Panc1 (cell line): ENCODE measurements around the gene FBXO15. TPM values are rescaled to one million over a fixed set of nuclear protein-coding genes. Genes with fewer than 3 reads are reported as not detected.

Experiments
- ATAC-seq: fragments of 200-7000 bp; cut with Tn5 transposase; 2 replicates; pipeline ENCODE4 v1.9.1; 2020; ENCODE audit warnings: mild to moderate bottlenecking, moderate library complexity
- BruUV-seq: library from RNA; stranded (reverse); fragments of 400-500 nt; replicated peaks from 2 replicates; lab custom pipeline; 2021; lab: Mats Ljungman, UMichigan
- CTCF ChIA-PET: fragments of 300-600 bp; sonication (Branson Sonifier 250); formaldehyde crosslinking; loops from one replicate; lab custom pipeline; 2022; ENCODE audit warnings: antibody characterized with exemption; lab: Charles Lee
- POLR2A ChIA-PET: fragments of 300-600 bp; sonication (Branson Sonifier 250); formaldehyde crosslinking; loops from one replicate; lab custom pipeline; 2022; ENCODE audit warnings: antibody characterized with exemption; lab: Charles Lee
- DNase-seq: peaks from one replicate; pipeline ENCODE4 v3.0.0-alpha.2; 2010; ENCODE audit warnings: low read depth, low spot score
- H3K27ac ChIP-seq: 2 replicates; pipeline ENCODE4 v1.5.1; 2011; ENCODE audit warnings: mild to moderate bottlenecking, low read length, inconsistent platforms
- H3K27me3 ChIP-seq: fragments of 200-500 bp; sonication (Bioruptor generic); 2 replicates; pipeline ENCODE4 v1.6.0; 2014; ENCODE audit warnings: low read length, inconsistent platforms; ENCODE audit not compliant: control insufficient read depth, insufficient read depth
- H3K36me3 ChIP-seq: fragments of 200-500 bp; sonication (Bioruptor generic); 2 replicates; pipeline ENCODE4 v1.5.1; 2014; ENCODE audit warnings: inconsistent platforms, mild to moderate bottlenecking, low read length, moderate library complexity; ENCODE audit not compliant: control insufficient read depth, insufficient read depth
- H3K4me1 ChIP-seq: 2 replicates; pipeline ENCODE4 v1.5.1; 2011; ENCODE audit warnings: inconsistent platforms, mild to moderate bottlenecking, low read length, moderate library complexity; ENCODE audit not compliant: control insufficient read depth, insufficient read depth
- H3K4me3 ChIP-seq, 2 experiments: 2 replicates each; pipeline ENCODE4 v1.5.1; 2011 to 2012; ENCODE audit warnings: low read depth in 2 of 2, low read length in 2 of 2, mild to moderate bottlenecking in 2 of 2, inconsistent platforms in 1 of 2, moderate library complexity in 1 of 2
- H3K9me3 ChIP-seq: fragments of 200-500 bp; sonication (Bioruptor generic); 2 replicates; pipeline ENCODE4 v1.5.1; 2014; ENCODE audit warnings: low read depth, mild to moderate bottlenecking, inconsistent platforms, low read length, moderate library complexity; ENCODE audit not compliant: control insufficient read depth, insufficient read depth
- POLR2AphosphoS5 ChIP-seq: IDR thresholded peaks from 2 replicates; pipeline ENCODE4 v1.6.1; 2012; ENCODE audit warnings: mild to moderate bottlenecking, low read depth, low read length, moderate library complexity
- SIN3A ChIP-seq: IDR thresholded peaks from 2 replicates; pipeline ENCODE4 v1.6.1; 2012; ENCODE audit warnings: low read depth, mild to moderate bottlenecking, low read length, moderate library complexity, borderline replicate concordance; ENCODE audit not compliant: insufficient read depth
- TCF7L2 ChIP-seq: IDR thresholded peaks from 2 replicates; pipeline ENCODE4 v1.6.1; 2011; ENCODE audit warnings: mild to moderate bottlenecking, low read depth, low read length, inconsistent platforms
- in situ Hi-C: cut with HindIII; loops from 2 replicates; pipeline ENCODE4 v1.10.0; 2016; ENCODE audit warnings: low sequenced_read_pairs, low pct_unique_long_range_greater_than_20kb
- intact Hi-C: fragments of 100-400 bp; cut with micrococcal nuclease; formaldehyde crosslinking; loops from one replicate; pipeline ENCODE4 v1.10.0; 2022; ENCODE audit not compliant: unreplicated experiment
- total RNA-seq: library from RNA; stranded (reverse); gene quantifications from one replicate; pipeline ENCODE4 v1.2.1, GENCODE V29; 2021; ENCODE audit not compliant: unreplicated experiment
- TF ChIP-seq, protein P1 (sequence below): fragments of 450-650 bp; IDR thresholded peaks from 2 replicates; pipeline ENCODE4 v1.5.1; 2017; ENCODE audit warnings: mild to moderate bottlenecking
- TF ChIP-seq, protein P2 (sequence below), 2 experiments: IDR thresholded peaks; 2 replicates each; pipeline ENCODE4 v1.6.1; 2011 to 2012; ENCODE audit warnings: low read depth in 2 of 2, control low read depth in 1 of 2, low read length in 1 of 2, mild to moderate bottlenecking in 1 of 2, moderate library complexity in 1 of 2; ENCODE audit not compliant: insufficient read depth in 1 of 2

Gene FBXO15
- total RNA-seq, 1 experiment from 2014 or later = 1.9 TPM

DNA sequence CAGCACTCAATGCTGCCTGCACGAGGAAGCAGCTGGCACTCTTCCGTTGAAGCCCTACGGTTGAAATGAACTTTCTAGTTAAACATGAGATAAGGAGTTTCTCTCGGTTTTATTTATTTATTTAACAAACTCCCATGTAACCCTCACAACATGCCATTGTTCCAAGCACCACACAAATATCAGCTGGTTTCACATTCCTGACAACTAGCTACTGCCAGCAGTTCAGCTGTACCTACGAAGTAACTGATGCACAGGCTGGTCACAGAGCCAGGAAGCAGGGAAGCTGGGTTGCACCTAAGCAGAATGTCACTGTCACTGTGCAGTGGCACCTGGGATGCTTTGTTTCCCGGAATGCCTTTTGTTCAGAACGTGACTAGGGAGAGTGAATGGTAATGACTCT is 18.8 kb upstream of the FBXO15 start:
- Histone ChIP-seq H3K27me3 (peaks cover 30% of the 10 kb centered on the region), H3K36me3 (no peaks in the 10 kb centered on the region), H3K4me1 (peaks cover 3% of the 10 kb centered on the region; the same call in 1 of the 2 replicates), H3K4me3 (no peak overlapping the region), H3K27ac (no peak overlapping the region), H3K9me3 (no peaks in the 10 kb centered on the region)
- no TSS peak for BruUV-seq
- CTCF ChIA-PET = no interaction called here
- POLR2A ChIA-PET = no interaction called here
- no peak for DNase-seq
- in situ Hi-C loops (no loop called here), intact Hi-C loops (no loop called here)
- ATAC-seq = peak; percentile 52
- TF ChIP-seq, protein P1, sequence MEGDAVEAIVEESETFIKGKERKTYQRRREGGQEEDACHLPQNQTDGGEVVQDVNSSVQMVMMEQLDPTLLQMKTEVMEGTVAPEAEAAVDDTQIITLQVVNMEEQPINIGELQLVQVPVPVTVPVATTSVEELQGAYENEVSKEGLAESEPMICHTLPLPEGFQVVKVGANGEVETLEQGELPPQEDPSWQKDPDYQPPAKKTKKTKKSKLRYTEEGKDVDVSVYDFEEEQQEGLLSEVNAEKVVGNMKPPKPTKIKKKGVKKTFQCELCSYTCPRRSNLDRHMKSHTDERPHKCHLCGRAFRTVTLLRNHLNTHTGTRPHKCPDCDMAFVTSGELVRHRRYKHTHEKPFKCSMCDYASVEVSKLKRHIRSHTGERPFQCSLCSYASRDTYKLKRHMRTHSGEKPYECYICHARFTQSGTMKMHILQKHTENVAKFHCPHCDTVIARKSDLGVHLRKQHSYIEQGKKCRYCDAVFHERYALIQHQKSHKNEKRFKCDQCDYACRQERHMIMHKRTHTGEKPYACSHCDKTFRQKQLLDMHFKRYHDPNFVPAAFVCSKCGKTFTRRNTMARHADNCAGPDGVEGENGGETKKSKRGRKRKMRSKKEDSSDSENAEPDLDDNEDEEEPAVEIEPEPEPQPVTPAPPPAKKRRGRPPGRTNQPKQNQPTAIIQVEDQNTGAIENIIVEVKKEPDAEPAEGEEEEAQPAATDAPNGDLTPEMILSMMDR = no peak
- no peak for TF ChIP-seq TCF7L2
- TF ChIP-seq POLR2AphosphoS5 = no peak
- TF ChIP-seq, protein P2, sequence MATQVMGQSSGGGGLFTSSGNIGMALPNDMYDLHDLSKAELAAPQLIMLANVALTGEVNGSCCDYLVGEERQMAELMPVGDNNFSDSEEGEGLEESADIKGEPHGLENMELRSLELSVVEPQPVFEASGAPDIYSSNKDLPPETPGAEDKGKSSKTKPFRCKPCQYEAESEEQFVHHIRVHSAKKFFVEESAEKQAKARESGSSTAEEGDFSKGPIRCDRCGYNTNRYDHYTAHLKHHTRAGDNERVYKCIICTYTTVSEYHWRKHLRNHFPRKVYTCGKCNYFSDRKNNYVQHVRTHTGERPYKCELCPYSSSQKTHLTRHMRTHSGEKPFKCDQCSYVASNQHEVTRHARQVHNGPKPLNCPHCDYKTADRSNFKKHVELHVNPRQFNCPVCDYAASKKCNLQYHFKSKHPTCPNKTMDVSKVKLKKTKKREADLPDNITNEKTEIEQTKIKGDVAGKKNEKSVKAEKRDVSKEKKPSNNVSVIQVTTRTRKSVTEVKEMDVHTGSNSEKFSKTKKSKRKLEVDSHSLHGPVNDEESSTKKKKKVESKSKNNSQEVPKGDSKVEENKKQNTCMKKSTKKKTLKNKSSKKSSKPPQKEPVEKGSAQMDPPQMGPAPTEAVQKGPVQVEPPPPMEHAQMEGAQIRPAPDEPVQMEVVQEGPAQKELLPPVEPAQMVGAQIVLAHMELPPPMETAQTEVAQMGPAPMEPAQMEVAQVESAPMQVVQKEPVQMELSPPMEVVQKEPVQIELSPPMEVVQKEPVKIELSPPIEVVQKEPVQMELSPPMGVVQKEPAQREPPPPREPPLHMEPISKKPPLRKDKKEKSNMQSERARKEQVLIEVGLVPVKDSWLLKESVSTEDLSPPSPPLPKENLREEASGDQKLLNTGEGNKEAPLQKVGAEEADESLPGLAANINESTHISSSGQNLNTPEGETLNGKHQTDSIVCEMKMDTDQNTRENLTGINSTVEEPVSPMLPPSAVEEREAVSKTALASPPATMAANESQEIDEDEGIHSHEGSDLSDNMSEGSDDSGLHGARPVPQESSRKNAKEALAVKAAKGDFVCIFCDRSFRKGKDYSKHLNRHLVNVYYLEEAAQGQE (IDR thresholded peaks at IDR 0.05; ENCODE audit: insufficient read depth in 1 of 2, low read depth in 2 of 2, low read length in 1 of 2) = no peak
- TF ChIP-seq SIN3A = no peak

DNA sequence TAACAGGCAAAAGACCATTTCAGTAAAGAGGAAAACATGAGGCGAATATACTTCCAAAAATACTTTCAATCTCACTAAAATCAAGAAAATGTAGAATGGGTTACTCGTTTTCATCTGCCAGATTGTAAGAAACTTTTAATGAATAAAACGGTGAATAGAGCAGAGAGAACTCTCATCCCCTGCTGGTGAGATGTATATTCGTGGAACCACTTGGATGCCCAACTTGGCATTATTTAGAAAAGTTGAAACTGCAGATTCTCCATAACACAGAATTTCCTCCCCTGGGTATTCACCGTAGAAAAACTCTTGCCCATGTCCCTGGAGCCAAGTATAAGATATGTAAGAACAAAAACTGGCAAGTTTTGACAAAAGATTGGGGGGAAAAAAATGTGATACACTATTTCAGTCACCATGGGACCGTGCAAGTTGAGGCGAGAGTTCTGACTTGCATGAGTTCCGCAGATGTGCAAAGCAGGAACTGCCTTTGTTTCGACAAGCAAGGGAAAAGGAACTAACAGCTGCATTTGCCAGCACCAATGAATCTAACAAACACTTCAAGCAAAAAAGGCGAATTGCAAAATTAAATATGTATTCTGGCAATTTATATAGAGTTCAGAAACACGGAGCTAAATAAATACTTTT is 15.5 kb upstream of the FBXO15 start:
- BruUV-seq = no TSS peak
- CTCF ChIA-PET = no interaction called here
- ATAC-seq (no peak), DNase-seq (no peak)
- no peak for TF ChIP-seq TCF7L2
- TF ChIP-seq, protein P2 (IDR thresholded peaks at IDR 0.05; ENCODE audit: insufficient read depth in 1 of 2, low read depth in 2 of 2, low read length in 1 of 2) = no peak
- TF ChIP-seq, protein P1 = 0 out of 2 replicates have a peak, but pooled peaks have one; percentile 18
- H3K9me3 ChIP-seq = no peaks in the 10 kb centered on the region
- peaks cover under 1% of the 10 kb centered on the region; the same call in 1 of the 2 replicates for H3K27me3 ChIP-seq
- POLR2A ChIA-PET = no interaction called here
- H3K36me3 ChIP-seq = peaks cover 6% of the 10 kb centered on the region
- no peak overlapping the region for H3K4me3 ChIP-seq
- intact Hi-C loops = no loop called here
- H3K27ac ChIP-seq = no peak overlapping the region
- in situ Hi-C loops = no loop called here
- peaks cover 3% of the 10 kb centered on the region; the same call in 1 of the 2 replicates for H3K4me1 ChIP-seq
